GM12875 (cell line): Measurements from ENCODE around the gene TAGLN.

Experiments
- H3K4me3 ChIP-seq: one replicate; pipeline ENCODE4 v1.5.1; 2011; ENCODE audit warnings: low read depth, low read length, control low read depth
- TF ChIP-seq, protein P1 (sequence below): IDR thresholded peaks from 2 replicates; pipeline ENCODE4 v1.5.1; 2011; ENCODE audit warnings: low read depth, mild to moderate bottlenecking, control low read depth, inconsistent platforms, low read length, moderate library complexity, borderline replicate concordance; ENCODE audit not compliant: insufficient read depth

The TAGLN gene

DNA sequence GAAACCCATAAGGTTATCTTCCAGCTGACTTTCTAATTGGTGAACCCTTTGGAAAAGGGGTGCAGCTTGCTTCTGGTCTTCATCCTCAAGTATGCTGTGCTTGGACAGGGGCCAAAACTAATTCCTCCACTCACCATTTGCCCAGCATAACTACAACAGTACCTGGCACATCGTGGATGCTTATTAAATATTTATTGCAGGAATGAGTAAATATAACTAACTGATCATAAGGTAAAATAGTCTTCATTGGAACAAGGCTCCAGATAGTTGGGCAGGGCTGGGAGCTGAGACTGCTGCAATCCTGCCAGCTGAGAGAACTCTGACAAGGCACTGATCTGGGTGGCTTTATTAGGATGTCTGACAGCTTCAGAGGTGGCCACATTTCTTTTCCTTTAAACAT, 23.0 kb upstream of the TAGLN start:
- H3K4me3 ChIP-seq: no peak overlapping the region
- TF ChIP-seq, protein P1, sequence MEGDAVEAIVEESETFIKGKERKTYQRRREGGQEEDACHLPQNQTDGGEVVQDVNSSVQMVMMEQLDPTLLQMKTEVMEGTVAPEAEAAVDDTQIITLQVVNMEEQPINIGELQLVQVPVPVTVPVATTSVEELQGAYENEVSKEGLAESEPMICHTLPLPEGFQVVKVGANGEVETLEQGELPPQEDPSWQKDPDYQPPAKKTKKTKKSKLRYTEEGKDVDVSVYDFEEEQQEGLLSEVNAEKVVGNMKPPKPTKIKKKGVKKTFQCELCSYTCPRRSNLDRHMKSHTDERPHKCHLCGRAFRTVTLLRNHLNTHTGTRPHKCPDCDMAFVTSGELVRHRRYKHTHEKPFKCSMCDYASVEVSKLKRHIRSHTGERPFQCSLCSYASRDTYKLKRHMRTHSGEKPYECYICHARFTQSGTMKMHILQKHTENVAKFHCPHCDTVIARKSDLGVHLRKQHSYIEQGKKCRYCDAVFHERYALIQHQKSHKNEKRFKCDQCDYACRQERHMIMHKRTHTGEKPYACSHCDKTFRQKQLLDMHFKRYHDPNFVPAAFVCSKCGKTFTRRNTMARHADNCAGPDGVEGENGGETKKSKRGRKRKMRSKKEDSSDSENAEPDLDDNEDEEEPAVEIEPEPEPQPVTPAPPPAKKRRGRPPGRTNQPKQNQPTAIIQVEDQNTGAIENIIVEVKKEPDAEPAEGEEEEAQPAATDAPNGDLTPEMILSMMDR: no peak

DNA sequence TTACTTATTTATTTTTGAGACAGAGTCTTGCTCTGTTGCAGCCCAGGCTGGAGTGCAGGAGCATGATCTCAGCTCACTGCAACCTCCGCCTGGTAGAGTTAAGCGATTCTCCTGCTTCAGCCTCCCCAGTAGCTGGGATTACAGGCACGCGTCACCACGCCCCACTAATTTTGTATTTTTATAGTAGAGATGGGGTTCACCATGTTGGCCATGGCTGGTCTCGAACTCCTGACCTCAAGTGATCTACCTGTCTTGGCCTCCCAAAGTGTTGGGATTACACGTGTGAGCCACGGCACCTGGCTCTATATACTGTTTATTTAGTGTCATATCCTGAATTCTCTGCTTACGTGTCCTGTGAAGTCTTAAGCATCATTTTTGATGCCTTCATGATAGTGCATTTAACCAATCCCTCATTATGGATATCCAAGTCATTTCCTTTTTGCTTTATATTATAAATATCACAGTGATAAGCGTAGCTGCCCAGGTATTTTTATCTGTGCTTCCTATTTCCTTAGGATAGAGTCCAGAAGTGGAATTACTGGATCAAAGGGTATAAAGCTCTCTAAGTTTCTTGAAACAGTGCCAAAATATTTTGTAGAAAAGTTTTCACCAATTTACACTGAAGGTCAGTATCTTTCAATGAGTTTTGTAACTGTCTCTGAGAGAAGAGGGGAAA, 21.5 kb upstream of the TAGLN start:
- H3K4me3 ChIP-seq: no peak overlapping the region
- TF ChIP-seq, protein P1: no peak

DNA sequence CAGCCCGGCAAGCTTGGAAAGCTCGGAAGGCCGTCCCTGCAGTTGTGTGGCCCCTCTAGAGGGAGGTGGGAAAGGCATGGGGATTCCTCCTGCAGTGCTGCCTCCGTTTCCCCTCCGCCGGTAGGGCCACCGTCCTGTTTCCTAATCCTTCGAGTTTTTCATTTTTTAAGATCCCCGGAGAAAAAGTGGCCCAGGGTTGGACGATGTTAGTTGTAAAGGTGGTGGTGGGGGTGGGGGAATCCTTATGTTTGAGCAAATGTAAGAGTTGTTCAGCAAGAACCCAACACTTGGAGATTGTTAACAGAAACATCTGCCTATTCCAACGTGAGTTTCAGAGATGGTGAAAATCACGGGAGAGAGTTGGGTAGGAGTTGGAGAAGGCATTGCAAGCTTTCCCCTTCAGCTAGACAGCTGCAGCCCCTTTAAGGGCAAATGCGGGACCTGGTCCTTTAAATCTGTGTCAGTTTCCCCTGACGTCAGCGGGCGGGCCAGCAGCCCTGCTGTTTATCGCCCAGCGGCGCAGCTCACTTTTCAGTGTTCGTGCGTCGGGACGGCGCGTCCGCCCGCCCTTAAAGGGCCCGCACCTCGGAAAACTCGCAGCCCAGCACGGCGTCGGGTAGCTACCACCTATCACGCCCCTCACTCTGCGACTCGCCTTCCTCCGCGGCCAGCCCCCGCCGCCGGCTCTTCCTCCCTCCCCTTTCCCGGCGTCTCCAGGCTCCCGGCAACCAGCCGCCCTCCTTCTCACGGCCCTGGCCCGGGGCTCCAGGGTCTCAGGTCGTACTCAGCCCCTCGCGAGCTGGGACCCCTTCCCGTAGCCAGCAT, 20.7 kb upstream of the TAGLN start, which contains the start of gene SIDT2:
SIDT2 (plus strand) TSS at position 534 of the 825 bp plus-strand sequence. CDS start 521 bp downstream, outside the sequence.
- TF ChIP-seq, protein P1: no peak

DNA sequence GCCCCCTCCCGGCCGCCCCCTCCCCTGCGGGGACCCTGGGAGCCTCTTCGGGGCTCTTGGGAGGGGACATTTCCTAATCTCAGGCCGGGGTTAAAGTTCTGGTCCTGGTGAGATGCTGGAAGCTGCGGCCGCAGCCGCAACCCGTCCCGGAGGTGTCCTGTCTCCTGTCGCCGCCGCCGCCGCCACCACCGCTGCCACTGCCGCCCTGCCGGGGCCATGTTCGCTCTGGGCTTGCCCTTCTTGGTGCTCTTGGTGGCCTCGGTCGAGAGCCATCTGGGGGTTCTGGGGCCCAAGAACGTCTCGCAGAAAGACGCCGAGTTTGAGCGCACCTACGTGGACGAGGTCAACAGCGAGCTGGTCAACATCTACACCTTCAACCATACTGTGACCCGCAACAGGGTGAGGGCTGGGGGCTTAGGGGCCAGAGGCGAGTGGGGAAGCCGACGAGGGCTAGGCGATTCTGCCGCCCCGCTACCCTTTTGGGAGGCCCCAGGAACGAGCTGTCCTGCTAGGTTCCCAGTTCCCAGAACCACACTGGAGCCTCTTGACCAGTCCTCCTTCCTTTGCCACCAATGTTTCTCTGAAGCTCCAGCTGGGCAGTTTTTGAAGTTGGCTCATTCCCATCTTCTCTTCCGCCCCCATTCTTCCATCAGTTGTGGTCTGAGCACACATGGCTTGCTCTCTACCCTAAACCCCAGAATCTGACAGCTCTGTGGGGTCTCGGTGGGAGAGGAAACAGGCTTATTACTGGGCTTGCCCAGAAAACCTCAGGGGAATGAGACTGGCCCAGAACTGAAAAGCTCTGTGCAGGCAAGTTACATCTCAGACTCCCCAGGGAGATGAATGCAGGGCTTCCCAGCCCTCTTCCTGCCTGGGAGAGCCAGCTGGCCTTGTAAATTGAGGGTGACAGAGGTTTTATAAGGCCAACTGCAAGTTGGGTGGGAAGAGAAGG, 19.8 kb upstream of the TAGLN start:
- peak overlapping the region; percentile 56 for H3K4me3 ChIP-seq
- TF ChIP-seq, protein P1: no peak

More for the DNA sequence above, 20.7 kb upstream of the TAGLN start, which contains the start of gene SIDT2:
- peak within 1 kb of the TSS; percentile 56 for H3K4me3 ChIP-seq

DNA sequence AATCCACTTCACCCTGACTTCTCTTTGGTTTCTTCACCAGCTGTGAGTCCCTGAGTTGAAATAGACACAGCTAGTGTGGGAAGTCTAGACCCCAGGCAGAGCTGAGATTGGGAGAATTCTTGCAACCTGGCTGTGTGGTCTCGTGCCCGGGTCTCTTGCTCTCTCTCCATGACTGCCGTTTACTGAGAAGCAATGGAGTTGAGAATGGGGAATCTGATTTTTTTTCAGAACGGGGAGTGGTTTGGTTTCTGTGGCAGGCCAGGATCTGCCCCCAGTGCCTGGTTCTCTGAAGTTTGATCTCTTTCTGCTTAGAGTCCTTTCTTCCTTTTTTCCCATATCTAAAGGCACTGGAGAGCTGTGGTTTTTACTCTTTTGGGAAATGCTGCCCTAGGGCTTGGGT, 19.1 kb upstream of the TAGLN start:
- H3K4me3 ChIP-seq: peak overlapping the region; percentile 56
- TF ChIP-seq, protein P1: no peak

DNA sequence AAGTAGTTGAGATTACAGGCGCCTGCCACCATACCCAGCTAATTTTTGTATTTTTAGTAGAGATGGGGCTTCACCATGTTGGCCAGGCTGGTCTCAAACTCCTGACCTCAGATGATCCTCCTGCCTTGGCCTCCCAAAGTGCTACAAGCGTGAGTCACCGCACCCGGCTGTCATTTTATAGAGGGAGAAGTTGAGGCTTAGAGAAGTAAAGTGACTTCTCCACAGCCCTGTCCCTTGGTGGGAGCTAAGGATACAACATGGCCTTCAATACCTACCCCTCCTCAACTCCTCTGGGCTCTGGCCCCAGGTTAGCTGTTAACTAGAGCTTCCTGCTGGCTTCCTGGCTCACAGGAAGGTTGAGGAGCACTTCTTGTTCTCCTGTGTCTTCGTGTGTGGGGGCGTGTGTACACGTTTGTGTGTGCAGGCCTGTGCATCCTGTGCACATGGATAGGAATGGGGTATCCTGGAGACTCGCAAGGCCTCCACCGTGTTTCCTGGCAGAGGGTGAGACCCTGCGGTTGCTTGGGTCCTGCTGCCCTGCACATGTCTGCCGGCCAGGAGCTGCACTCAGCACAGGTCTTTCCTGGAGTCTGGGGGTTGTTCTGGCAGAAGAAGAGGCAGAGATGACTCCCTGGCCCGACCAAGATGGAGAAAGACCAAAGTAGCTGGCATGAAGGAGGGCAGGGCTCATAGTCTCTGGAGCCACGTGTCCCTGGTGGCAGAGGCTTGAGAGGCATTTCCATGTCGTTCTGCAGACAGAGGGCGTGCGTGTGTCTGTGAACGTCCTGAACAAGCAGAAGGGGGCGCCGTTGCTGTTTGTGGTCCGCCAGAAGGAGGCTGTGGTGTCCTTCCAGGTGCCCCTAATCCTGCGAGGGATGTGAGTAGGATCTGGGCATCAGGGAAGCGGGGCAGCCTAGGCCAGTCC, 18.2 kb upstream of the TAGLN start:
- TF ChIP-seq, protein P1: peak; percentile 93
- H3K4me3 ChIP-seq: no peak overlapping the region
